Mesenchymal stem cell (in vitro differentiated cells and primary cell): Measurements from ENCODE around the gene PACSIN3.

Experiments used
- DNase-seq: peaks from one replicate; pipeline ENCODE4 v3.0.0-alpha.2; 2013
- H2AFZ ChIP-seq: one replicate; pipeline ENCODE4 v1.6.1; 2013; ENCODE audit warnings: low read depth, mild to moderate bottlenecking, control low read depth, inconsistent platforms, low read length, moderate library complexity
- H2AK5ac ChIP-seq: 2 replicates; pipeline ENCODE4 v1.6.1; 2013; ENCODE audit warnings: low read length, moderate library complexity, mild to moderate bottlenecking, inconsistent platforms; ENCODE audit not compliant: severe bottlenecking
- H2BK120ac ChIP-seq: one replicate; pipeline ENCODE4 v1.6.1; 2013; ENCODE audit warnings: low read depth, mild to moderate bottlenecking, inconsistent platforms, low read length, moderate library complexity
- H2BK12ac ChIP-seq, 2 experiments: one replicate each; pipeline ENCODE4 v1.6.1; 2013; ENCODE audit warnings: inconsistent platforms in 2 of 2, low read length in 2 of 2, mild to moderate bottlenecking in 2 of 2, moderate library complexity in 2 of 2, control low read depth in 1 of 2
- H2BK15ac ChIP-seq: one replicate; pipeline ENCODE4 v1.6.1; 2013; ENCODE audit warnings: mild to moderate bottlenecking, low read depth, inconsistent platforms; ENCODE audit not compliant: poor library complexity, severe bottlenecking
- H2BK5ac ChIP-seq: 2 replicates; pipeline ENCODE4 v1.6.1; 2013; ENCODE audit warnings: low read depth, mild to moderate bottlenecking, low read length, control low read depth, inconsistent platforms; ENCODE audit not compliant: poor library complexity, severe bottlenecking
- H3K14ac ChIP-seq, 2 experiments: one replicate each; pipeline ENCODE4 v1.6.1; 2013; ENCODE audit warnings: inconsistent platforms in 2 of 2, low read length in 2 of 2, control low read depth in 1 of 2, mild to moderate bottlenecking in 1 of 2, moderate library complexity in 1 of 2
- H3K18ac ChIP-seq, 2 experiments: one replicate each; pipeline ENCODE4 v1.6.1; 2013; ENCODE audit warnings: inconsistent platforms in 2 of 2, low read length in 2 of 2, control low read depth in 1 of 2, low read depth in 1 of 2, mild to moderate bottlenecking in 1 of 2
- H3K23ac ChIP-seq, 2 experiments: one replicate each; pipeline ENCODE4 v1.6.1; 2013; ENCODE audit warnings: inconsistent platforms in 2 of 2, low read length in 2 of 2, mild to moderate bottlenecking in 2 of 2, moderate library complexity in 2 of 2, control low read depth in 1 of 2
- H3K27ac ChIP-seq: 2 replicates; pipeline ENCODE4 v1.5.1; 2013; ENCODE audit warnings: mild to moderate bottlenecking, moderate library complexity, low read length, control low read depth, inconsistent platforms; ENCODE audit not compliant: poor library complexity, severe bottlenecking
- H3K27me3 ChIP-seq, 2 experiments: 2 replicates each; pipeline versions ENCODE4 v1.6.1 to v1.7.0; 2013; ENCODE audit warnings: low read length in 2 of 2, mild to moderate bottlenecking in 2 of 2, moderate library complexity in 2 of 2, control low read depth in 1 of 2, inconsistent platforms in 1 of 2; ENCODE audit not compliant: control insufficient read depth in 1 of 2, insufficient read depth in 1 of 2
- H3K36me3 ChIP-seq, 2 experiments: 2 replicates each; pipeline versions ENCODE4 v1.6.1 to v1.7.0; 2013; ENCODE audit warnings: low read length in 2 of 2, control low read depth in 1 of 2, inconsistent platforms in 1 of 2, low read depth in 1 of 2, mild to moderate bottlenecking in 1 of 2; ENCODE audit not compliant: insufficient read depth in 2 of 2, control insufficient read depth in 1 of 2
- H3K4ac ChIP-seq, 2 experiments: one replicate each; pipeline ENCODE4 v1.6.1; 2013; ENCODE audit warnings: inconsistent platforms in 2 of 2, low read length in 2 of 2, mild to moderate bottlenecking in 2 of 2, moderate library complexity in 2 of 2, control low read depth in 1 of 2, low read depth in 1 of 2
- H3K4me1 ChIP-seq: 2 replicates; pipeline ENCODE4 v1.6.1; 2013; ENCODE audit warnings: low read depth, low read length, control low read depth; ENCODE audit not compliant: control insufficient read depth, insufficient read depth
- H3K4me2 ChIP-seq: 2 replicates; pipeline ENCODE4 v1.6.1; 2013; ENCODE audit warnings: low read length, mild to moderate bottlenecking, inconsistent platforms; ENCODE audit not compliant: poor library complexity, severe bottlenecking
- H3K4me3 ChIP-seq, 2 experiments: 2 replicates each; pipeline versions ENCODE4 v1.5.1 to v1.7.0; 2013; ENCODE audit warnings: low read length in 2 of 2, mild to moderate bottlenecking in 2 of 2, control low read depth in 1 of 2, low read depth in 1 of 2; ENCODE audit not compliant: insufficient read depth in 1 of 2
- H3K79me1 ChIP-seq: replicated peaks from 2 replicates; pipeline ENCODE4 v1.6.1; 2013; ENCODE audit warnings: mild to moderate bottlenecking, control low read depth, low read length, inconsistent platforms; ENCODE audit not compliant: poor library complexity, severe bottlenecking
- H3K9ac ChIP-seq: 2 replicates; pipeline ENCODE4 v1.7.0; 2013; ENCODE audit warnings: mild to moderate bottlenecking, low read length, moderate library complexity
- H3K9me3 ChIP-seq: 2 replicates; pipeline ENCODE4 v1.7.0; 2013; ENCODE audit warnings: mild to moderate bottlenecking, low read length; ENCODE audit not compliant: control insufficient read depth
- H4K8ac ChIP-seq: one replicate; pipeline ENCODE4 v1.6.1; 2013; ENCODE audit warnings: inconsistent platforms, mild to moderate bottlenecking, low read length, moderate library complexity
- H4K91ac ChIP-seq: one replicate; pipeline ENCODE4 v1.6.1; 2013; ENCODE audit warnings: mild to moderate bottlenecking, low read length, inconsistent platforms
- WGBS: methylation state at CpG from one replicate; pipeline ENCODE4 v1.1.7; 2013; ENCODE audit warnings: mixed read lengths; 5-methylcytosine and 5-hydroxymethylcytosine counted together

PACSIN3 gene

GRCh38 chr11:47147681-47148080 is 38.6 kb downstream of the PACSIN3 start:
- Histone ChIP-seq H3K27me3 (no peaks in the 10 kb centered on the region), H3K9ac (no peak overlapping the region), H3K4me2 (no peak overlapping the region), H3K27ac (no peak overlapping the region), H3K14ac (no peak overlapping the region), H3K23ac (no peak overlapping the region), H2BK120ac (no peak overlapping the region), H2BK5ac (no peak overlapping the region), H3K36me3 (peaks cover 0 to 14% of the 10 kb centered on the region in 2 experiments), H3K9me3 (no peaks in the 10 kb centered on the region), H3K4me1 (no peaks in the 10 kb centered on the region), H4K91ac (no peak overlapping the region), H3K79me1 (peaks cover 2% of the 10 kb centered on the region), H3K4me3 (no peak overlapping the region), H4K8ac (no peak overlapping the region), H2AK5ac (no peak overlapping the region), H2BK15ac (no peak overlapping the region), H2BK12ac (peak overlapping the region in 1 of 2 experiments; percentile 21), H3K18ac (no peak overlapping the region), H2AFZ (no peak overlapping the region), H3K4ac (no peak overlapping the region)
- WGBS = 92% methylated on average over 5 of the region's 7 CpGs
- DNase-seq = no peak

- Histone ChIP-seq H2BK5ac (no peak overlapping the region), H3K9ac (no peak overlapping the region), H3K4ac (no peak overlapping the region), H2AFZ (no peak overlapping the region), H4K91ac (no peak overlapping the region), H3K79me1 (peaks cover 2% of the 10 kb centered on the region), H3K18ac (no peak overlapping the region), H3K27ac (no peak overlapping the region), H3K14ac (no peak overlapping the region), H3K9me3 (no peaks in the 10 kb centered on the region), H3K36me3 (peaks cover 0 to 14% of the 10 kb centered on the region in 2 experiments), H3K27me3 (no peaks in the 10 kb centered on the region), H3K4me3 (no peak overlapping the region), H3K4me2 (no peak overlapping the region), H2AK5ac (no peak overlapping the region), H3K23ac (no peak overlapping the region), H4K8ac (no peak overlapping the region), H2BK120ac (no peak overlapping the region), H2BK15ac (no peak overlapping the region), H3K4me1 (no peaks in the 10 kb centered on the region), H2BK12ac (peak overlapping the region in 1 of 2 experiments; percentile 15)
- 82% methylated on average over 2 of the region's 2 CpGs for WGBS
- DNase-seq = no peak
These were observed 39.0 kb downstream of the PACSIN3 start for GRCh38 chr11:47147250-47147649.

- H3K18ac ChIP-seq = no peak overlapping the region
- no peak overlapping the region for H4K91ac ChIP-seq
- H3K14ac ChIP-seq = no peak overlapping the region
- peaks cover 4% of the 10 kb centered on the region for H3K79me1 ChIP-seq
- H2BK120ac ChIP-seq = no peak overlapping the region
- no peak overlapping the region for H2AK5ac ChIP-seq
- H2BK12ac ChIP-seq = no peak overlapping the region
- 99% methylated on average over 3 of the region's 3 CpGs for WGBS
- H3K27ac ChIP-seq = no peak overlapping the region
- H2BK5ac ChIP-seq = no peak overlapping the region
- peaks cover 5 to 18% of the 10 kb centered on the region in 2 experiments for H3K36me3 ChIP-seq
- H3K9ac ChIP-seq = no peak overlapping the region
- no peak overlapping the region for H3K23ac ChIP-seq
- H3K9me3 ChIP-seq = no peaks in the 10 kb centered on the region
- H3K27me3 ChIP-seq = no peaks in the 10 kb centered on the region
- H3K4me3 ChIP-seq = no peak overlapping the region
- no peaks in the 10 kb centered on the region for H3K4me1 ChIP-seq
- H3K4ac ChIP-seq = no peak overlapping the region
- DNase-seq = no peak
- H2BK15ac ChIP-seq = no peak overlapping the region
- H4K8ac ChIP-seq = no peak overlapping the region
- H2AFZ ChIP-seq = no peak overlapping the region
- no peak overlapping the region for H3K4me2 ChIP-seq
These were observed 41.7 kb downstream of the PACSIN3 start for GRCh38 chr11:47144541-47144940.

- H3K4me3 ChIP-seq = no peak overlapping the region
- H3K9me3 ChIP-seq = no peaks in the 10 kb centered on the region
- H2BK5ac ChIP-seq = no peak overlapping the region
- no peaks in the 10 kb centered on the region for H3K4me1 ChIP-seq
- peak overlapping the region; percentile 30 for H3K27ac ChIP-seq
- peak; percentile 91 for DNase-seq
- H3K18ac ChIP-seq = peak overlapping the region in 1 of 2 experiments; percentile 18
- no peak overlapping the region for H2BK120ac ChIP-seq
- H3K23ac ChIP-seq = no peak overlapping the region
- no peak overlapping the region for H3K14ac ChIP-seq
- no peak overlapping the region for H2BK12ac ChIP-seq
- H3K36me3 ChIP-seq = peaks cover 13 to 15% of the 10 kb centered on the region in 2 experiments
- no peak overlapping the region for H2AFZ ChIP-seq
- no peak overlapping the region for H2BK15ac ChIP-seq
- WGBS = 0% methylated on average over 3 of the region's 3 CpGs
- H3K79me1 ChIP-seq = peaks cover 4% of the 10 kb centered on the region
- peak overlapping the region; percentile 24 for H3K9ac ChIP-seq
- no peak overlapping the region for H4K8ac ChIP-seq
- no peak overlapping the region for H3K4ac ChIP-seq
- no peak overlapping the region for H3K4me2 ChIP-seq
- H2AK5ac ChIP-seq = no peak overlapping the region
- H4K91ac ChIP-seq = no peak overlapping the region
- H3K27me3 ChIP-seq = no peaks in the 10 kb centered on the region
These were observed 42.9 kb downstream of the PACSIN3 start for GRCh38 chr11:47143322-47143721.
